Measurements from ENCODE around the gene ISG20L2.

ISG20L2 gene

GRCh38 chr1:156745881-156746280 lies 17.3 kb upstream of the ISG20L2 start:
- H3K36me3 ChIP-seq (ENCODE audit: control insufficient read depth, insufficient read depth, low read length): peaks cover 36% of the 10 kb centered on the region
- H3K4me3 ChIP-seq (ENCODE audit: low read depth, low read length): peak overlapping the region; percentile 74
- H3K27ac ChIP-seq (ENCODE audit: low read depth, low read length): peak overlapping the region; percentile 100
- H3K9me3 ChIP-seq (ENCODE audit: control insufficient read depth, insufficient read depth, low read length): no peaks in the 10 kb centered on the region
- H3K4me1 ChIP-seq (ENCODE audit: control insufficient read depth, insufficient read depth, low read length): peaks cover 52% of the 10 kb centered on the region
- H3K9ac ChIP-seq (ENCODE audit: low read depth, low read length): no peak overlapping the region
- H3K27me3 ChIP-seq (ENCODE audit: control insufficient read depth, insufficient read depth, low read length): no peaks in the 10 kb centered on the region

- Histone ChIP-seq H3K9ac (ENCODE audit: low read depth, low read length) (no peak overlapping the region), H3K27me3 (ENCODE audit: control insufficient read depth, insufficient read depth, low read length) (no peaks in the 10 kb centered on the region), H3K27ac (ENCODE audit: low read depth, low read length) (no peak overlapping the region), H3K36me3 (ENCODE audit: control insufficient read depth, insufficient read depth, low read length) (peaks cover 36% of the 10 kb centered on the region), H3K4me1 (ENCODE audit: control insufficient read depth, insufficient read depth, low read length) (peaks cover 49% of the 10 kb centered on the region), H3K9me3 (ENCODE audit: control insufficient read depth, insufficient read depth, low read length) (no peaks in the 10 kb centered on the region), H3K4me3 (ENCODE audit: low read depth, low read length) (no peak overlapping the region)
Observed at GRCh38 chr1:156744786-156745419, 16.3 kb upstream of the ISG20L2 start.

DNA sequence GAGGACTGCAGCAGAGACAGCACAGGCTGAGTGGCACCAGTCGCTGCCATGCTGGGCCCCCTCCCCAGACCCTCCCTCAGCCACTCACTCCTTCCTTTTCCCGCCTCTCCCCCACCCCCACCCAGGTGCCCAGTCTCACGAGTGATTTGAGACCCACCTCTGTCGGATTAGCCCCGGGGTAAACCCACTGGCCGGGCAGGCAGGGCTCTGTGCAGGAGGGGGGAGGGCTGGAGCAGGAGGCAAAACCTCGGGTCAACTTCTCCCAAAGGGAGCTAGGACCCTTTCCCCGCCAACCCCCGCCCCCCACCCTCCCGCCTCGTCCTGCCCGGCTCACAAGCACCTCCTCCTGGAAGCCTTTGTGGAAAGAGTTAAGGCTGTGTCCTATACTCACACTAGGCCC lies 15.8 kb upstream of the ISG20L2 start:
- peaks cover 32% of the 10 kb centered on the region for H3K36me3 ChIP-seq (ENCODE audit: control insufficient read depth, insufficient read depth, low read length)
- no peaks in the 10 kb centered on the region for H3K9me3 ChIP-seq (ENCODE audit: control insufficient read depth, insufficient read depth, low read length)
- H3K27me3 ChIP-seq (ENCODE audit: control insufficient read depth, insufficient read depth, low read length): no peaks in the 10 kb centered on the region
- no peak overlapping the region for H3K9ac ChIP-seq (ENCODE audit: low read depth, low read length)
- peaks cover 43% of the 10 kb centered on the region for H3K4me1 ChIP-seq (ENCODE audit: control insufficient read depth, insufficient read depth, low read length)
- no peak overlapping the region for H3K27ac ChIP-seq (ENCODE audit: low read depth, low read length)
- no peak overlapping the region for H3K4me3 ChIP-seq (ENCODE audit: low read depth, low read length)

DNA sequence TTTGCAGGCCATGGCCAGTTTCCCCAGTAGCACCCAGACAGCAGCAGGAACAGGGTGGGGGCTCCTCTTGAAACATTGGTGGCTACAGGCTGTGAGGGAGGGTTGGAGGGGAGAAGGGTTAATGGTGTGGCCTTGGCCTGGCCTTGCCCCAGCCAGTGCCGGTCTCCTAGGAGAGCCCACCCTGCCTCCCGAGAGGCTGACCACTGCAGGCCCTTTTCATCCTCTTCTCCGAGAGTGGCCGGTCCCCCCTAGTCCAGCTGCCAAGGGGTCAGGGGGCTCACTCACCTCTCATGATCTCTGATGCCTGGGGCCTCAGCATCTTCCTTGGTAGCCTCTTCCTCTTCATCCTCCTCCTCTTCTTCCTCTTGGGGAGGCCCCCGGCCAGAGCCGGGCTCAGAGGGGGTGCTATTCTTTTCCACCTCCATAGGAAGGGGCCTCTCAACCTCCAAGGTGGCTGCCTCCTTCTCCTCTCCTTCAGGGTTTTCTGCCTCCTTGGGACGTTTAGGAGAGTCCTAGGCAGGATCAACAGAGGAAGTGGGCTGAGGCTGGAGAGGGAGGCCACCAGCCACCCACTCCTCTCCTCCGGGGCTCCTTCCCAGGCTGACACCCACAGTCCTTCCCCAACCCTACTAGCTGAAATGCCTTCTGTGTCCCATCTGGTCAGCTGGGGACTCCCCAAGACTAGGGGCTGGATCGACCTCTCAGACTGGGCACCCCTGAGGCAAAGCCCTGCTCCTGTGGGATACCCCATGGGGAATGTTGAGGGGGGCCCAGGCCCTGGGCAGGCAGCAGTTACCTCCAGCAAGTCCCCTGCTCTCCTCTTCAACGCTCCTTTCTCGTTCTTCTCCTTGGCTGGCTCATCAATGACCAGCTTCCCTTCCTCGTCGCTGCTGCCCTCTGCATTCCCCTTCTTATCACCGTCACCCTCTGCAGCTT lies 15.1 kb upstream of the ISG20L2 start:
- Histone ChIP-seq H3K9me3 (ENCODE audit: control insufficient read depth, insufficient read depth, low read length) (no peaks in the 10 kb centered on the region), H3K27ac (ENCODE audit: low read depth, low read length) (no peak overlapping the region), H3K9ac (ENCODE audit: low read depth, low read length) (no peak overlapping the region), H3K27me3 (ENCODE audit: control insufficient read depth, insufficient read depth, low read length) (no peaks in the 10 kb centered on the region), H3K4me1 (ENCODE audit: control insufficient read depth, insufficient read depth, low read length) (peaks cover 36% of the 10 kb centered on the region), H3K36me3 (ENCODE audit: control insufficient read depth, insufficient read depth, low read length) (peaks cover 32% of the 10 kb centered on the region), H3K4me3 (ENCODE audit: low read depth, low read length) (no peak overlapping the region)

DNA sequence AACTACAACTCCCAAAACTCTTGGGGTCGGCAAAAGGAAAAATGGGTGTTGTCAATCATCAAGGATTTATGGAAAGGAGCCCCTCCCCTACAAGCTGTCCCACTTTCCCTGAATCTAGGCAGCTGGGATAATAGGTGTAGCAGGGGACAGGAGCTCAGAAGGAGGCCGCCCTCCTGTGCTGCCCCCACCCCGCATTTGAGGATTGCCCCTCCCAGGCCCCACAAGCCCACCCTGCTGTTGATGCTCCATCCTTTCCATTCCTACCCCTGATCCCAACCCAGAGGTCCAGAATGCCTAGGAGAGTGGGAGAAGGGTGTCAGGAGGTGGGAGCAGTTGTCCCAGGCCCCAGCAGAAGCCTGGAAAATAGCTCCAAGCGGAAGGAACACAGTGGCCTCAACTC lies 14.2 kb upstream of the ISG20L2 start:
- Histone ChIP-seq H3K36me3 (ENCODE audit: control insufficient read depth, insufficient read depth, low read length) (peaks cover 37% of the 10 kb centered on the region), H3K9ac (ENCODE audit: low read depth, low read length) (no peak overlapping the region), H3K9me3 (ENCODE audit: control insufficient read depth, insufficient read depth, low read length) (no peaks in the 10 kb centered on the region), H3K4me1 (ENCODE audit: control insufficient read depth, insufficient read depth, low read length) (peaks cover 28% of the 10 kb centered on the region), H3K27me3 (ENCODE audit: control insufficient read depth, insufficient read depth, low read length) (no peaks in the 10 kb centered on the region), H3K4me3 (ENCODE audit: low read depth, low read length) (no peak overlapping the region), H3K27ac (ENCODE audit: low read depth, low read length) (no peak overlapping the region)

GRCh38 chr1:156742017-156742416 lies 13.5 kb upstream of the ISG20L2 start:
- Histone ChIP-seq H3K27ac (ENCODE audit: low read depth, low read length) (peak overlapping the region; percentile 88), H3K4me3 (ENCODE audit: low read depth, low read length) (no peak overlapping the region), H3K9ac (ENCODE audit: low read depth, low read length) (no peak overlapping the region), H3K27me3 (ENCODE audit: control insufficient read depth, insufficient read depth, low read length) (no peaks in the 10 kb centered on the region), H3K36me3 (ENCODE audit: control insufficient read depth, insufficient read depth, low read length) (peaks cover 42% of the 10 kb centered on the region), H3K9me3 (ENCODE audit: control insufficient read depth, insufficient read depth, low read length) (no peaks in the 10 kb centered on the region), H3K4me1 (ENCODE audit: control insufficient read depth, insufficient read depth, low read length) (peaks cover 23% of the 10 kb centered on the region)

DNA sequence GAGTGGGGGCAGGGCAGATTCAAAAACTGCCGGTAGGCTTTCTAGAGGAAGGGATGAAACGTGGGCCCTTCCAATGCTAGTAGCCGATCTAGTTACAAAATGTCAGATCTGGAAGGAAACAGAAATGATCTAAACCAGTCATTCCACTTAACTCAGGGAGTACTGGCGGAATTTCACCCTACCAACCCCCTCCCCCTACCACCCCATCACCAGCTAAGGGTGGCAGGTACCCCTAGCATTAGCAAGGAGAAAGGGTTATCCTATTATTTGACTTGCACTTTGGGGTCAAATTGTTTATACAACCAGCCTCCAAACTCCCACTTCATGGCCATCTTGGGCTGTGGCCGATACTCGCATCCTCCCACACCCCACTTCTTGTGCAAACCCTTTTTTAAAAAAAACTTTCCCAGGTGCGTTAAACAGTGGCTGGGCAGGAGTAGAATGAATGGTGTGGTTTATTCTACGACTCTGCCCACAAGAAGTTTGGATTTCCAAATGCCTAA lies 13.0 kb upstream of the ISG20L2 start:
- H3K4me3 ChIP-seq (ENCODE audit: low read depth, low read length): peak overlapping the region; percentile 32; the same call in 1 of the 2 replicates
- peak overlapping the region; percentile 19; the same call in 1 of the 2 replicates for H3K9ac ChIP-seq (ENCODE audit: low read depth, low read length)
- no peaks in the 10 kb centered on the region for H3K9me3 ChIP-seq (ENCODE audit: control insufficient read depth, insufficient read depth, low read length)
- peaks cover 20% of the 10 kb centered on the region for H3K4me1 ChIP-seq (ENCODE audit: control insufficient read depth, insufficient read depth, low read length)
- peaks cover 47% of the 10 kb centered on the region for H3K36me3 ChIP-seq (ENCODE audit: control insufficient read depth, insufficient read depth, low read length)
- peak overlapping the region; percentile 88 for H3K27ac ChIP-seq (ENCODE audit: low read depth, low read length)
- H3K27me3 ChIP-seq (ENCODE audit: control insufficient read depth, insufficient read depth, low read length): no peaks in the 10 kb centered on the region

GRCh38 chr1:156740741-156741480 lies 12.3 kb upstream of the ISG20L2 start, which contains the start of gene MRPL24:
Gene MRPL24, minus strand, starts transcription at chr1:156741088. Its CDS starts 2,384 bp downstream, at chr1:156738704.
- Histone ChIP-seq H3K27ac (ENCODE audit: low read depth, low read length) (peak within 1 kb of the TSS; percentile 88), H3K9me3 (ENCODE audit: control insufficient read depth, insufficient read depth, low read length) (no peaks in the 10 kb centered on the region), H3K36me3 (ENCODE audit: control insufficient read depth, insufficient read depth, low read length) (peaks cover 50% of the 10 kb centered on the region), H3K4me1 (ENCODE audit: control insufficient read depth, insufficient read depth, low read length) (peaks cover 15% of the 10 kb centered on the region), H3K27me3 (ENCODE audit: control insufficient read depth, insufficient read depth, low read length) (no peaks in the 10 kb centered on the region), H3K9ac (ENCODE audit: low read depth, low read length) (peak within 1 kb of the TSS; percentile 82), H3K4me3 (ENCODE audit: low read depth, low read length) (peak within 1 kb of the TSS; percentile 73)

DNA sequence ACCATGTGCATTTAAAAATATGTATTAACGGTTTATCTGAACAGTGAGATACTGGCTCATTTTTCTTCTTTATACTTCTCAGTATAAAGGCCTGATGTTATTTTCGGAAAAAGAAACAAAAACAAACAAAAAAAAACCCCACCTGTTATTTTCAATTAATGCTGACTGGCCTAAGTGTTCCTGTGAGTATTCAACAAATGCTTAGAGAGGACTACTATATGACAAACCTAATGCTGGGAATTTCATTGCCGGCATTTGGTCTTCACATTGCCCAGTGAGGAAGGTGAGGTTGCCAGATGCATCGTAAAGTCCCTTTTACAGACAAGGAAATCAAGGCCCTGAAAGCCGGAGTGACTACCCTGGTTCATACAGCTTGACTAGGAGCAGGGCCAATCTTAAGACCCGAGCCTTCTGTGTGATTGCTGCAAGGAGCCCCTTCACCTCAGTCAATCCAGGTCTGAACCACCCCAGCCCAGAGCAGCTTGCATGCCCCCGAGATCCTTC lies 11.7 kb upstream of the ISG20L2 start:
- H3K4me1 ChIP-seq (ENCODE audit: control insufficient read depth, insufficient read depth, low read length): peaks cover 9% of the 10 kb centered on the region
- peaks cover 45% of the 10 kb centered on the region for H3K36me3 ChIP-seq (ENCODE audit: control insufficient read depth, insufficient read depth, low read length)

GRCh38 chr1:156738916-156739315 lies 10.3 kb upstream of the ISG20L2 start:
- Histone ChIP-seq H3K9ac (ENCODE audit: low read depth, low read length) (no peak overlapping the region), H3K36me3 (ENCODE audit: control insufficient read depth, insufficient read depth, low read length) (peaks cover 39% of the 10 kb centered on the region), H3K4me3 (ENCODE audit: low read depth, low read length) (no peak overlapping the region), H3K27ac (ENCODE audit: low read depth, low read length) (no peak overlapping the region), H3K27me3 (ENCODE audit: control insufficient read depth, insufficient read depth, low read length) (no peaks in the 10 kb centered on the region), H3K4me1 (ENCODE audit: control insufficient read depth, insufficient read depth, low read length) (peaks cover 9% of the 10 kb centered on the region; the same call in 1 of the 2 replicates), H3K9me3 (ENCODE audit: control insufficient read depth, insufficient read depth, low read length) (no peaks in the 10 kb centered on the region)

More for the DNA sequence above, 11.7 kb upstream of the ISG20L2 start:
- Histone ChIP-seq H3K9me3 (ENCODE audit: control insufficient read depth, insufficient read depth, low read length) (no peaks in the 10 kb centered on the region), H3K9ac (ENCODE audit: low read depth, low read length) (peak overlapping the region; percentile 82), H3K4me3 (ENCODE audit: low read depth, low read length) (peak overlapping the region; percentile 73), H3K27me3 (ENCODE audit: control insufficient read depth, insufficient read depth, low read length) (no peaks in the 10 kb centered on the region), H3K27ac (ENCODE audit: low read depth, low read length) (peak overlapping the region; percentile 87)

Measured in HUES48 (cell line).